Astrocyte of the spinal cord (primary cell): ENCODE measurements around the gene ZC3H12C.

ENCODE experiments used
- DNase-seq: peaks from one replicate; pipeline ENCODE4 v3.0.0; 2011; ENCODE audit warnings: low read depth, low spot score
- H3K4me3 ChIP-seq: 2 replicates; pipeline ENCODE4 v1.5.1; 2011; ENCODE audit warnings: low read depth, mild to moderate bottlenecking, low read length, moderate library complexity
- CTCF ChIP-seq: IDR thresholded peaks from 2 replicates; pipeline ENCODE4 v1.5.1; 2012; ENCODE audit warnings: low read depth, mild to moderate bottlenecking, low read length, inconsistent platforms
- in situ Hi-C: cut with HindIII; loops from 2 replicates; pipeline ENCODE4 v1.10.0; 2017; ENCODE audit warnings: low sequenced_read_pairs

The ZC3H12C gene

GRCh38 chr11:110196241-110196754 is 103.1 kb downstream of the ZC3H12C start:
- H3K4me3 ChIP-seq = no peak overlapping the region
- no peak for TF ChIP-seq CTCF
- DNase-seq = peak; percentile 89
- in situ Hi-C loops = no loop called here

GRCh38 chr11:110196884-110197420 is 103.8 kb downstream of the ZC3H12C start:
- H3K4me3 ChIP-seq = no peak overlapping the region
- no peak for TF ChIP-seq CTCF
- DNase-seq = no peak
- in situ Hi-C loops = no loop called here

- peak; percentile 25 for DNase-seq
- in situ Hi-C loops = no loop called here
- no peak overlapping the region for H3K4me3 ChIP-seq
- TF ChIP-seq CTCF = no peak
Observed at GRCh38 chr11:110198031-110198729, 105.0 kb downstream of the ZC3H12C start.

- in situ Hi-C loops = no loop called here
- peak; percentile 22 for DNase-seq
- no peak overlapping the region for H3K4me3 ChIP-seq
- no peak for TF ChIP-seq CTCF
Observed at GRCh38 chr11:110199184-110199981, 106.2 kb downstream of the ZC3H12C start.

GRCh38 chr11:110200241-110200640 is 107.0 kb downstream of the ZC3H12C start:
- no peak for TF ChIP-seq CTCF
- in situ Hi-C loops = no loop called here
- no peak overlapping the region for H3K4me3 ChIP-seq
- DNase-seq = peak; percentile 73

GRCh38 chr11:110200836-110201235 is 107.6 kb downstream of the ZC3H12C start:
- DNase-seq = no peak
- in situ Hi-C loops = no loop called here
- TF ChIP-seq CTCF = no peak

More at GRCh38 chr11:110200836-110201235, 107.6 kb downstream of the ZC3H12C start:
- H3K4me3 ChIP-seq = no peak overlapping the region
